SK-N-SH (cell line): ENCODE data around the gene IQCE.

Experiments
- CHD2 ChIP-seq: fragments of 150-350 bp; IDR thresholded peaks from 2 replicates; pipeline ENCODE4 v1.6.1; 2018; ENCODE audit warnings: low read length; ENCODE audit not compliant: partially characterized antibody
- EP300 ChIP-seq, 2 experiments: IDR thresholded peaks; 2 replicates each; pipeline versions ENCODE4 v1.4.0 to v1.6.1; 2012; ENCODE audit warnings: borderline replicate concordance in 1 of 2, low read depth in 1 of 2, low read length in 1 of 2
- EZH2phosphoT487 ChIP-seq: fragments of 200-600 bp; sonication (generic); IDR thresholded peaks from 2 replicates; pipeline ENCODE4 v1.6.1; 2017; ENCODE audit warnings: low read depth, mixed run types, mild to moderate bottlenecking, antibody characterized with exemption, moderate library complexity, borderline replicate concordance
- GABPA ChIP-seq: IDR thresholded peaks from 2 replicates; pipeline ENCODE4 v1.4.0; 2012; ENCODE audit warnings: low read depth, mild to moderate bottlenecking
- GATA2 ChIP-seq: sonication (generic); formaldehyde crosslinking; IDR thresholded peaks from 2 replicates; pipeline ENCODE4 v1.5.0; 2020; ENCODE audit warnings: mild to moderate bottlenecking, missing genetic modification reagents
- JUND ChIP-seq: IDR thresholded peaks from 2 replicates; pipeline ENCODE4 v1.4.0; 2012
- MAX ChIP-seq: IDR thresholded peaks from 2 replicates; pipeline ENCODE4 v1.4.0; 2012; ENCODE audit warnings: low read depth
- POLR2AphosphoS5 ChIP-seq: IDR thresholded peaks from 2 replicates; pipeline ENCODE4 v1.6.1; 2012; ENCODE audit warnings: low read depth, low read length
- REST ChIP-seq: IDR thresholded peaks from 2 replicates; pipeline ENCODE4 v1.6.1; 2012; ENCODE audit warnings: mild to moderate bottlenecking, low read depth, low read length, moderate library complexity
- TAF1 ChIP-seq: IDR thresholded peaks from 2 replicates; pipeline ENCODE4 v1.6.1; 2012; ENCODE audit warnings: low read depth, mild to moderate bottlenecking, low read length, moderate library complexity, borderline replicate concordance
- TCF12 ChIP-seq: IDR thresholded peaks from 2 replicates; pipeline ENCODE4 v1.4.0; 2012
- TEAD4 ChIP-seq: IDR thresholded peaks from 2 replicates; pipeline ENCODE4 v1.4.0; 2012; ENCODE audit warnings: mild to moderate bottlenecking, borderline replicate concordance; ENCODE audit not compliant: insufficient read depth
- USF1 ChIP-seq: IDR thresholded peaks from 2 replicates; pipeline ENCODE4 v1.4.0; 2012; ENCODE audit warnings: low read depth, borderline replicate concordance
- TF ChIP-seq, protein P1 (sequence below): fragments of 200-600 bp; sonication (generic); IDR thresholded peaks from 2 replicates; pipeline ENCODE4 v1.6.1; 2017; ENCODE audit warnings: antibody characterized with exemption, mild to moderate bottlenecking, moderate library complexity

DNA sequence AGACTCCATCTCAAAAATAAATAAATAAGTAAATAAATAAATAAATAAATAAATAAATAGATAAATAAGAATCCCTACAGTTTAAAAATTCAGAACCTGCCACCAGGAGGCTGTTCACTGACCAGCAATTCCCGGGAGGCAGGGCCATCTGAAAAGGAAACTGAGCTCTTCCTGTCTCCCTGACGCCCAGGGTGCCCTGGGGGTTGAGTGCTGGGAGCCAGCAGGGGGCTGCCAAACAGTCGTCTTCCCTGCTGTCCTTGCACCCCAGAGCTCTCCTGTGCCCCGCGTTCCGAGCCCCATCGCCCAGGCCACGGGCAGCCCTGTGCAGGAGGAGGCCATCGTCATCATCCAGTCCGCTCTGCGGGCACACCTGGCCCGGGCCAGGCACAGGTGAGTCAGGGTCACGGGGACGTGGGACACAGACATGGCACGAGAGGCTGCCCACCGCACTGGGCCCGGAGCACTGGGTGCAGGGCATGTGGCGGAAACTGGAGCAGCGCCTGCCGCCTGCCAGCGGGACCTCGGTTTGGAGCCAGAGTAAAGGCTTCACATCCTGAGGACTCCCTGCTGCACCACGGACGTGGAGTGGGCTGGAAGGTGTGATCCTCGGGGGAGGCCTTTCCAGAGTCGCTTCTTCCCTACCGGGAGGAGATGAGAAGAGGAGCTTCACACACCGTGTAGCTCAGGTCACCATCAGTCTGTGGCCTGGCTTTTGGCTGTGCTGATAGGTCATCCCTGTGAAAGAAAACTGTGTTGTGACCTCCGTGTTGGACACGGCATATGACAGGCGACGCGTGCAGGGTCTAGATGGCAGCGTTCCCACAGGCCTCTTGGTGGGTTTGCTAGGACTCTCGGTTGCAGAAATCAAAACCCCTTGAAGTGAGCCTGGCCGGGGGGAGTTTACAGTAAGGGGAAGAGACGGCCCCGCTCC, 47.1 kb downstream of the IQCE start:
- TF ChIP-seq, protein P1, sequence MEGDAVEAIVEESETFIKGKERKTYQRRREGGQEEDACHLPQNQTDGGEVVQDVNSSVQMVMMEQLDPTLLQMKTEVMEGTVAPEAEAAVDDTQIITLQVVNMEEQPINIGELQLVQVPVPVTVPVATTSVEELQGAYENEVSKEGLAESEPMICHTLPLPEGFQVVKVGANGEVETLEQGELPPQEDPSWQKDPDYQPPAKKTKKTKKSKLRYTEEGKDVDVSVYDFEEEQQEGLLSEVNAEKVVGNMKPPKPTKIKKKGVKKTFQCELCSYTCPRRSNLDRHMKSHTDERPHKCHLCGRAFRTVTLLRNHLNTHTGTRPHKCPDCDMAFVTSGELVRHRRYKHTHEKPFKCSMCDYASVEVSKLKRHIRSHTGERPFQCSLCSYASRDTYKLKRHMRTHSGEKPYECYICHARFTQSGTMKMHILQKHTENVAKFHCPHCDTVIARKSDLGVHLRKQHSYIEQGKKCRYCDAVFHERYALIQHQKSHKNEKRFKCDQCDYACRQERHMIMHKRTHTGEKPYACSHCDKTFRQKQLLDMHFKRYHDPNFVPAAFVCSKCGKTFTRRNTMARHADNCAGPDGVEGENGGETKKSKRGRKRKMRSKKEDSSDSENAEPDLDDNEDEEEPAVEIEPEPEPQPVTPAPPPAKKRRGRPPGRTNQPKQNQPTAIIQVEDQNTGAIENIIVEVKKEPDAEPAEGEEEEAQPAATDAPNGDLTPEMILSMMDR, result 0 out of 2 replicates have a peak, but pooled peaks have one; percentile 9
- TF ChIP-seq EP300 (IDR thresholded peaks at IDR 0.05; ENCODE audit: borderline replicate concordance in 1 of 2, low read depth in 1 of 2, low read length in 1 of 2), result no peak
- TF ChIP-seq CHD2, result no peak
- TF ChIP-seq EZH2phosphoT487, result no peak
- no peak for TF ChIP-seq REST
- no peak for TF ChIP-seq TCF12
- no peak for TF ChIP-seq TEAD4
- no peak for TF ChIP-seq TAF1
- TF ChIP-seq USF1, result no peak
- TF ChIP-seq GABPA, result no peak
- TF ChIP-seq GATA2 (CRISPR knock-in tag), result no peak
- no peak for TF ChIP-seq MAX
- no peak for TF ChIP-seq JUND
- no peak for TF ChIP-seq POLR2AphosphoS5
